GM21576 (cell line): ENCODE data around the gene SH3D21.

Experiments used
- ATAC-seq: cut with Tn5 transposase; IDR thresholded peaks from one replicate; pipeline ENCODE4 v1.9.1; 2021; ENCODE audit warnings: mild to moderate bottlenecking, moderate library complexity; ENCODE audit not compliant: unreplicated experiment

SH3D21 gene

GRCh38 chr1:36306210-36306901 lies at the start of gene SH3D21:
SH3D21 (plus strand) TSS chr1:36306368; CDS start chr1:36306421, 53 bp downstream.
- ATAC-seq, result peak; percentile 20

GRCh38 chr1:36256558-36257374 lies 49.4 kb upstream of the SH3D21 start:
- no peak for ATAC-seq

GRCh38 chr1:36257375-36257767 lies 48.8 kb upstream of the SH3D21 start:
- no peak for ATAC-seq

GRCh38 chr1:36258960-36259344 lies 47.2 kb upstream of the SH3D21 start:
- ATAC-seq, result no peak

GRCh38 chr1:36268981-36269380 lies 37.2 kb upstream of the SH3D21 start:
- no peak for ATAC-seq

GRCh38 chr1:36269408-36269838 lies 36.7 kb upstream of the SH3D21 start:
- ATAC-seq, result no peak

- ATAC-seq, result no peak
These were observed 33.1 kb upstream of the SH3D21 start for GRCh38 chr1:36273024-36273423.

GRCh38 chr1:36274201-36274600 lies 32.0 kb upstream of the SH3D21 start:
- no peak for ATAC-seq

- no peak for ATAC-seq
These were observed 29.5 kb upstream of the SH3D21 start for GRCh38 chr1:36276688-36277087.

- no peak for ATAC-seq
These were observed 26.9 kb upstream of the SH3D21 start for GRCh38 chr1:36279110-36279788.

- ATAC-seq, result no peak
These were observed 26.3 kb upstream of the SH3D21 start for GRCh38 chr1:36279789-36280296.

GRCh38 chr1:36284061-36284460 lies 22.1 kb upstream of the SH3D21 start:
- ATAC-seq, result no peak

- no peak for ATAC-seq
These were observed 21.7 kb upstream of the SH3D21 start for GRCh38 chr1:36284517-36284916.

GRCh38 chr1:36285443-36286101 lies 20.6 kb upstream of the SH3D21 start:
- ATAC-seq, result no peak

- ATAC-seq, result no peak
These were observed 19.4 kb upstream of the SH3D21 start for GRCh38 chr1:36286802-36287201.

GRCh38 chr1:36287595-36287994 lies 18.6 kb upstream of the SH3D21 start:
- ATAC-seq, result no peak

GRCh38 chr1:36295390-36295789 lies 10.8 kb upstream of the SH3D21 start:
- ATAC-seq, result no peak

GRCh38 chr1:36297062-36297461 lies 9.1 kb upstream of the SH3D21 start:
- no peak for ATAC-seq

GRCh38 chr1:36298640-36299039 lies 7.5 kb upstream of the SH3D21 start:
- ATAC-seq, result no peak

- no peak for ATAC-seq
These were observed 5.6 kb upstream of the SH3D21 start for GRCh38 chr1:36300526-36300925.

- ATAC-seq, result no peak
These were observed 4.9 kb upstream of the SH3D21 start for GRCh38 chr1:36301220-36301619.
